HepG2 (cell line): Measurements from ENCODE around the gene ZNF146. TPM values are rescaled to one million over a fixed set of nuclear protein-coding genes. Genes with fewer than 3 reads are reported as not detected.

Experiments used
- ATAC-seq: fragments of 200-7000 bp; cut with Tn5 transposase; 3 replicates; pipeline ENCODE4 v1.9.1; 2020; ENCODE audit warnings: mild to moderate bottlenecking, moderate library complexity
- BruUV-seq: library from RNA; stranded (reverse); fragments of 400-500 nt; replicated peaks from 2 replicates; lab custom pipeline; 2021; lab: Mats Ljungman, UMichigan
- CTCF ChIA-PET: fragments of 300-600 bp; formaldehyde crosslinking; extraction: SDS; loops from one replicate; lab custom pipeline; 2021; ENCODE audit warnings: low total read pairs, inconsistent platforms, low intra/inter-chr PET ratio; lab: Yijun Ruan, JAX
- POLR2A ChIA-PET: fragments of 350-600 bp; sonication (Branson Sonifier 250); formaldehyde crosslinking; loops from one replicate; lab custom pipeline; 2020; ENCODE audit warnings: antibody characterized with exemption, inconsistent platforms; lab: Yijun Ruan, JAX
- DNase-seq: peaks from one replicate; pipeline ENCODE4 v3.0.0-alpha.2; 2015; ENCODE audit warnings: low spot score
- FAIRE-seq: peaks from 3 replicates; lab custom pipeline; 2011; peaks lifted over from hg19 to GRCh38; lab: Jason Lieb, UNC
- H2AFZ ChIP-seq: one replicate; pipeline ENCODE4 v1.6.1; 2011; ENCODE audit warnings: low read length, inconsistent platforms
- H3K27ac ChIP-seq: fragments of 300-600 bp; 3 replicates; pipeline ENCODE4 v1.8.0; 2011; ENCODE audit warnings: mixed run types, mild to moderate bottlenecking, mixed read lengths, low read length, inconsistent platforms; ENCODE audit not compliant: insufficient read depth; ENCODE audit errors: extremely low read length
- H3K27me3 ChIP-seq, 2 experiments: fragments of 200-600 bp in 1 of 2; 2 replicates in 1 of 2; 3 replicates in 1 of 2; pipeline versions ENCODE4 v1.6.0 to v1.8.0; 2011; ENCODE audit warnings: low read length in 2 of 2, mild to moderate bottlenecking in 2 of 2, moderate library complexity in 2 of 2, inconsistent platforms in 1 of 2; ENCODE audit not compliant: insufficient read depth in 2 of 2, control insufficient read depth in 1 of 2
- H3K36me3 ChIP-seq, 2 experiments: fragments of 200-600 bp in 1 of 2; replicated peaks in 1 of 2; 2 replicates in 1 of 2; 3 replicates in 1 of 2; pipeline versions ENCODE4 v1.5.1 to v1.8.0; 2011; ENCODE audit warnings: low read length in 2 of 2, inconsistent platforms in 1 of 2; ENCODE audit not compliant: insufficient read depth in 2 of 2, control insufficient read depth in 1 of 2
- H3K4me1 ChIP-seq: 2 replicates; pipeline ENCODE4 v1.5.1; 2012; ENCODE audit warnings: low read length, inconsistent platforms; ENCODE audit not compliant: insufficient read depth
- H3K4me2 ChIP-seq: 2 replicates; pipeline ENCODE4 v1.6.0; 2011; ENCODE audit warnings: low read depth, low read length, inconsistent platforms
- H3K4me3 ChIP-seq, 3 experiments: fragments of 200-600 bp in 1 of 3; sonication (generic), shearing (Covaris generic) in 1 of 3; replicated peaks in 1 of 3; 2 replicates each; pipeline ENCODE4 v1.5.1; 2011 to 2016; ENCODE audit warnings: low read length in 3 of 3, inconsistent platforms in 2 of 3, low read depth in 2 of 3, mild to moderate bottlenecking in 2 of 3, control low read depth in 1 of 3, mixed read lengths in 1 of 3; ENCODE audit not compliant: insufficient read depth in 1 of 3
- H3K79me2 ChIP-seq: one replicate; pipeline ENCODE4 v1.6.1; 2011; ENCODE audit warnings: low read length, inconsistent platforms; ENCODE audit not compliant: insufficient read depth
- H3K9ac ChIP-seq: 2 replicates; pipeline ENCODE4 v1.6.0; 2011; ENCODE audit warnings: mild to moderate bottlenecking, low read depth, low read length, inconsistent platforms; ENCODE audit not compliant: insufficient read depth
- H3K9me3 ChIP-seq: 2 replicates; pipeline ENCODE4 v1.5.1; 2012; ENCODE audit warnings: mild to moderate bottlenecking, low read length
- H4K20me1 ChIP-seq: 2 replicates; pipeline ENCODE4 v1.6.0; 2011; ENCODE audit warnings: inconsistent platforms, mild to moderate bottlenecking, low read length, moderate library complexity; ENCODE audit not compliant: insufficient read depth
- ARNT2 ChIP-seq: sonication (generic); formaldehyde crosslinking; IDR thresholded peaks from 2 replicates; pipeline ENCODE4 v1.8.0; 2022; ENCODE audit warnings: mild to moderate bottlenecking, low read depth, missing genetic modification reagents, moderate library complexity
- ATM ChIP-seq: fragments of 450-650 bp; IDR thresholded peaks from 2 replicates; pipeline ENCODE4 v1.7.1; 2017; ENCODE audit warnings: mild to moderate bottlenecking, borderline replicate concordance
- BATF2 ChIP-seq: sonication (generic); formaldehyde crosslinking; IDR thresholded peaks from 2 replicates; pipeline ENCODE4 v1.8.0; 2022; ENCODE audit warnings: mild to moderate bottlenecking, missing genetic modification reagents, moderate library complexity
- NR0B2 ChIP-seq: sonication (generic); formaldehyde crosslinking; IDR thresholded peaks from 2 replicates; pipeline ENCODE4 v1.4.0; 2020; ENCODE audit warnings: mild to moderate bottlenecking, missing genetic modification reagents
- YEATS2 ChIP-seq: sonication (generic); formaldehyde crosslinking; IDR thresholded peaks from 2 replicates; pipeline ENCODE4 v1.4.0; 2020; ENCODE audit warnings: missing genetic modification reagents, borderline replicate concordance
- ZBTB38 ChIP-seq: sonication (generic); formaldehyde crosslinking; IDR thresholded peaks from 2 replicates; pipeline ENCODE4 v1.5.1; 2020; ENCODE audit warnings: mild to moderate bottlenecking, missing genetic modification reagents
- ZNF552 ChIP-seq: sonication (generic); formaldehyde crosslinking; IDR thresholded peaks from 2 replicates; pipeline ENCODE4 v1.9.0; 2022; ENCODE audit warnings: missing genetic modification reagents, mild to moderate bottlenecking, borderline replicate concordance
- WGBS: methylation state at CpG from one replicate; pipeline ENCODE4 v1.1.6; 2017; ENCODE audit warnings: low lambda C conversion rate; 5-methylcytosine and 5-hydroxymethylcytosine counted together
- in situ Hi-C: cut with HindIII; loops from 2 replicates; pipeline ENCODE4 v1.10.0; 2017; ENCODE audit warnings: low pct_unique_long_range_greater_than_20kb; ENCODE audit not compliant: extremely low pct_ligation_motif_present
- intact Hi-C: fragments of 100-400 bp; cut with micrococcal nuclease; formaldehyde crosslinking; loops from one replicate; pipeline ENCODE4 v1.10.0; 2022; ENCODE audit not compliant: unreplicated experiment
- polyA plus RNA-seq, 8 experiments: library from polyadenylated mRNA; depleted of rRNA in 3 of 8; stranded (reverse) in 7 of 8; unstranded in 1 of 8; fragments of >200 nt; fragmentation: Illumina TruSeq in 4 of 8; extraction: Trizol in 4 of 8; gene quantifications; 2 replicates each; pipeline versions ENCODE4 v1.2.1 to v1.2.3, GENCODE V29; 2011 to 2016; ENCODE audit warnings: low read depth in 4 of 8, missing spikeins in 1 of 8, mixed read lengths in 1 of 8; ENCODE audit not compliant: insufficient read depth in 1 of 8
- total RNA-seq, 5 experiments: library from RNA; depleted of rRNA; stranded (reverse); fragments of >200 nt; fragmentation: Illumina TruSeq; extraction: Trizol; gene quantifications; 2 replicates each; pipeline ENCODE4 v1.2.3, GENCODE V29; 2016; ENCODE audit warnings: low read depth in 1 of 5
- TF ChIP-seq, protein P1 (sequence below): sonication (generic); formaldehyde crosslinking; IDR thresholded peaks from 2 replicates; pipeline ENCODE4 v1.5.0; 2020; ENCODE audit warnings: missing genetic modification reagents, mild to moderate bottlenecking, borderline replicate concordance

The ZNF146 gene
- total and polyA plus RNA-seq, 2 of the 13 experiments (the other 11 are each of a cell fraction or from before 2014, with no cell fraction given): 28.4 to 52.7 TPM

DNA sequence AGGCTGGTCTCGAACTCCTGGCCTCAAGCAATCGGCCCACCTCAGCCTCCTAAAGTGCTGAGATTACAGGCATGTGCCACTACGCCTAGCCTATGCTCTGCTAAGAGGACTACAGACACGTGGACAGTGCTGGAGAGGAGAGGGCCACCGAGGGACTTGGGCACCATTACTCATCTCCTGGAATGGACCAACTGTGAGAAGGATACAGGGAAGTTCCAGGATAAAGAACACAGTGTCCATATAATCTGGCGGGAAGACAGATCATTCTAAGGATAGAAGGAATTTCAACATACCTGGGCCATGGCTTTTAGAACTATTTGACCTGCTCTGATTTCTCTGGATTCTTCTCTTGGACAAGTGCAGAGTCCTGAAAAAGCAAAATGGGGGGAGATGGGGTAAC, 13.2 kb upstream of the ZNF146 start:
- no peak overlapping the region for H3K9ac ChIP-seq
- no peak overlapping the region for H3K4me3 ChIP-seq
- no peak overlapping the region for H3K4me2 ChIP-seq
- 94% methylated on average over 6 of the region's 6 CpGs for WGBS
- H3K9me3 ChIP-seq: no peaks in the 10 kb centered on the region
- in situ Hi-C loops (no loop called here), intact Hi-C loops (no loop called here)
- DNase-seq (no peak), ATAC-seq (no peak), FAIRE-seq (no peak)
- ChIA-PET POLR2A (no interaction called here), CTCF (no interaction called here)
- no peaks in the 10 kb centered on the region for H3K79me2 ChIP-seq
- peaks cover 0 to 1% of the 10 kb centered on the region in 2 experiments; a peak in 1 of 5 replicates for H3K36me3 ChIP-seq
- H3K27me3 ChIP-seq: no peaks in the 10 kb centered on the region
- no TSS peak for BruUV-seq
- H3K27ac ChIP-seq: no peak overlapping the region
- no peaks in the 10 kb centered on the region for H4K20me1 ChIP-seq
- TF ChIP-seq, protein P1, sequence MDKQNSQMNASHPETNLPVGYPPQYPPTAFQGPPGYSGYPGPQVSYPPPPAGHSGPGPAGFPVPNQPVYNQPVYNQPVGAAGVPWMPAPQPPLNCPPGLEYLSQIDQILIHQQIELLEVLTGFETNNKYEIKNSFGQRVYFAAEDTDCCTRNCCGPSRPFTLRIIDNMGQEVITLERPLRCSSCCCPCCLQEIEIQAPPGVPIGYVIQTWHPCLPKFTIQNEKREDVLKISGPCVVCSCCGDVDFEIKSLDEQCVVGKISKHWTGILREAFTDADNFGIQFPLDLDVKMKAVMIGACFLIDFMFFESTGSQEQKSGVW (CRISPR knock-in tag): no peak
- TF ChIP-seq ATM: no peak
- TF ChIP-seq YEATS2 (CRISPR knock-in tag): no peak
- no peak for TF ChIP-seq ZBTB38 (CRISPR knock-in tag)
- no peak for TF ChIP-seq BATF2 (CRISPR knock-in tag)
- TF ChIP-seq ZNF552: no peak
- TF ChIP-seq ARNT2: no peak
- no peak for TF ChIP-seq NR0B2
- TF ChIP-seq, all 625 proteins: peak for 0
- no peaks in the 10 kb centered on the region for H3K4me1 ChIP-seq
- H2AFZ ChIP-seq: no peak overlapping the region
